ENCODE measurements around the gene PELI2. TPM values are rescaled to one million over a fixed set of nuclear protein-coding genes. Genes with fewer than 3 reads are reported as not detected.

PELI2 gene
- total RNA-seq, 1 donor = 14.1 TPM

DNA sequence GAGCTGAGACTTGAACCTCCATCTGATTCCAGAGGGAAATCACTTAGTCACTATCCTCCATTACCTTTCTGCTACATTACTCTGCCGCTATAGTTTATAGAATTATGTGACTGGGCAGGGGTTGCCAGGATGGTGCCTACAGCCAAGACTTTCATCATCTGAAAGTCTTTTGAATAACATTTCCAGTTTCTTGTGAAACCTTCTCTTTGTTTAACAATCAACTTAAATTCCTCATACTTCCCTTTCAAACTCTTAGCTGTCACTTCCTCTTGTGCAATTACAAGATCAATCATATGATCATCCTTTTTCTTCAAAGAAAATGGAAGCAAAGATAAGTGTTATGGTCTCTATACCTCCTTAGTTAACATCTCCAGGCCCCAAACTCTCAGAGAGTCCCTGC is 25.4 kb upstream of the PELI2 start:
- H4K20me1 ChIP-seq (ENCODE audit: insufficient read depth, low read length) = no peaks in the 10 kb centered on the region
- TF ChIP-seq CTCF (IDR thresholded peaks at IDR 0.05; ENCODE audit: extremely low read depth, low read depth, low read length) = no peak

GRCh38 chr14:56094076-56094475 is 24.1 kb upstream of the PELI2 start:
- no peak for TF ChIP-seq CTCF (IDR thresholded peaks at IDR 0.05; ENCODE audit: extremely low read depth, low read depth, low read length)
- H4K20me1 ChIP-seq (ENCODE audit: insufficient read depth, low read length) = no peaks in the 10 kb centered on the region
- H3K4me1 ChIP-seq (ENCODE audit: insufficient read depth, low read length) = no peaks in the 10 kb centered on the region
- no peak overlapping the region for H3K27ac ChIP-seq (ENCODE audit: low read depth, low read length)
- no peak for DNase-seq (ENCODE audit: insufficient read length, low spot score, missing footprints)
- H3K4me3 ChIP-seq (ENCODE audit: insufficient read depth, low read length) = no peak overlapping the region
- H2AFZ ChIP-seq (ENCODE audit: low read length) = no peak overlapping the region
- H3K4me2 ChIP-seq (ENCODE audit: insufficient read depth, low read length) = no peak overlapping the region
- H3K9me3 ChIP-seq (ENCODE audit: low read depth, low read length) = no peaks in the 10 kb centered on the region
- H3K36me3 ChIP-seq (ENCODE audit: insufficient read depth, low read length) = no peaks in the 10 kb centered on the region
- H3K79me2 ChIP-seq (ENCODE audit: insufficient read depth, low read length) = no peaks in the 10 kb centered on the region
- H3K27me3 ChIP-seq (ENCODE audit: insufficient read depth, low read length) = peaks cover 6% of the 10 kb centered on the region

More for the DNA sequence above, 25.4 kb upstream of the PELI2 start:
- no peaks in the 10 kb centered on the region for H3K9me3 ChIP-seq (ENCODE audit: low read depth, low read length)
- no peak overlapping the region for H2AFZ ChIP-seq (ENCODE audit: low read length)
- peaks cover 9% of the 10 kb centered on the region for H3K27me3 ChIP-seq (ENCODE audit: insufficient read depth, low read length)
- no peaks in the 10 kb centered on the region for H3K4me1 ChIP-seq (ENCODE audit: insufficient read depth, low read length)
- H3K36me3 ChIP-seq (ENCODE audit: insufficient read depth, low read length) = no peaks in the 10 kb centered on the region
- H3K79me2 ChIP-seq (ENCODE audit: insufficient read depth, low read length) = no peaks in the 10 kb centered on the region
- DNase-seq (ENCODE audit: insufficient read length, low spot score, missing footprints) = no peak
- no peak overlapping the region for H3K27ac ChIP-seq (ENCODE audit: low read depth, low read length)
- H3K4me2 ChIP-seq (ENCODE audit: insufficient read depth, low read length) = no peak overlapping the region
- no peak overlapping the region for H3K4me3 ChIP-seq (ENCODE audit: insufficient read depth, low read length)

GRCh38 chr14:56098021-56098420 is 20.2 kb upstream of the PELI2 start:
- Histone ChIP-seq H2AFZ (ENCODE audit: low read length) (no peak overlapping the region), H3K4me1 (ENCODE audit: insufficient read depth, low read length) (peaks cover 5% of the 10 kb centered on the region), H4K20me1 (ENCODE audit: insufficient read depth, low read length) (no peaks in the 10 kb centered on the region), H3K27me3 (ENCODE audit: insufficient read depth, low read length) (peaks cover 6% of the 10 kb centered on the region), H3K4me3 (ENCODE audit: insufficient read depth, low read length) (no peak overlapping the region), H3K27ac (ENCODE audit: low read depth, low read length) (no peak overlapping the region), H3K79me2 (ENCODE audit: insufficient read depth, low read length) (no peaks in the 10 kb centered on the region), H3K4me2 (ENCODE audit: insufficient read depth, low read length) (no peak overlapping the region), H3K36me3 (ENCODE audit: insufficient read depth, low read length) (no peaks in the 10 kb centered on the region), H3K9me3 (ENCODE audit: low read depth, low read length) (no peaks in the 10 kb centered on the region)
- TF ChIP-seq CTCF (IDR thresholded peaks at IDR 0.05; ENCODE audit: extremely low read depth, low read depth, low read length) = no peak
- no peak for DNase-seq (ENCODE audit: insufficient read length, low spot score, missing footprints)

DNA sequence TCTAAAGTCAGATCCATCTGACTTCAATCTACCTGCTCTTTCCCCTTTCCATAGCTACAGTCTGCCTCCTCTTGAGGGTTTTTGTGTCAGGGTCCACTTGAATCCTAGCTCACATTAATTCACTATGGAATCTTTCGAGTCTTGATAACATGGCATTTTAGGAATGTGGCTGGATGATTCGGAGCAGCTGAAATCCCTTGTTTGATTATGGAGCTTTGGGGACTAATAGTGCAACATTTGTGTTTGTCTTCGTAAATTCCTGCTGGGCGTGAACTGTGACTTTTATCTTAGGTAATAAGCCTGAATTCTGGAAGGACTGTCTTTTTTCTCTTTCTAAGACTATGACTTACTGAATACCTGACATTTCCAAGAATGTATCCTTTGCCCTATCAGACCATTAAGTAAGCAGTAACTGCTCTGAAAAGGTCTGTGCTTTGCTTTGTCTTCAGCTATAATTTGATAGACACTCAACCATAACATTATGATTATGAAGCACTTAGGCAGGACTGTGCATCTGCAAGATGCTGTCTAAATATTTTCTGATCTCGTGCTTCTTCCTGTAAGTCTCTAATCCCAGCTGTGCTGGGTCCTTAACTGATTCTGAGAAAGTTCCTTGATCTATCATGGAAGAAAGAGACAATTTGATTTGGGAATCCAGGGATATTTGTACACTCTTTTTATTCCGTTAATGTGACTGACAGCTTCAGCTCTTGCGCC is 19.0 kb upstream of the PELI2 start:
- Histone ChIP-seq H2AFZ (ENCODE audit: low read length) (no peak overlapping the region), H3K27me3 (ENCODE audit: insufficient read depth, low read length) (peaks cover 6% of the 10 kb centered on the region), H3K27ac (ENCODE audit: low read depth, low read length) (no peak overlapping the region), H3K4me1 (ENCODE audit: insufficient read depth, low read length) (peaks cover 5% of the 10 kb centered on the region), H4K20me1 (ENCODE audit: insufficient read depth, low read length) (no peaks in the 10 kb centered on the region), H3K79me2 (ENCODE audit: insufficient read depth, low read length) (no peaks in the 10 kb centered on the region), H3K9me3 (ENCODE audit: low read depth, low read length) (no peaks in the 10 kb centered on the region), H3K36me3 (ENCODE audit: insufficient read depth, low read length) (no peaks in the 10 kb centered on the region), H3K4me2 (ENCODE audit: insufficient read depth, low read length) (no peak overlapping the region), H3K4me3 (ENCODE audit: insufficient read depth, low read length) (no peak overlapping the region)
- TF ChIP-seq CTCF (IDR thresholded peaks at IDR 0.05; ENCODE audit: extremely low read depth, low read depth, low read length) = no peak
- DNase-seq (ENCODE audit: insufficient read length, low spot score, missing footprints) = no peak

Measured in osteoblast (primary cell).